ENCODE measurements around the gene PANX1.

GRCh38 chr11:94201004-94201465 lies 72.4 kb downstream of the PANX1 start:
- TF ChIP-seq, protein P1, sequence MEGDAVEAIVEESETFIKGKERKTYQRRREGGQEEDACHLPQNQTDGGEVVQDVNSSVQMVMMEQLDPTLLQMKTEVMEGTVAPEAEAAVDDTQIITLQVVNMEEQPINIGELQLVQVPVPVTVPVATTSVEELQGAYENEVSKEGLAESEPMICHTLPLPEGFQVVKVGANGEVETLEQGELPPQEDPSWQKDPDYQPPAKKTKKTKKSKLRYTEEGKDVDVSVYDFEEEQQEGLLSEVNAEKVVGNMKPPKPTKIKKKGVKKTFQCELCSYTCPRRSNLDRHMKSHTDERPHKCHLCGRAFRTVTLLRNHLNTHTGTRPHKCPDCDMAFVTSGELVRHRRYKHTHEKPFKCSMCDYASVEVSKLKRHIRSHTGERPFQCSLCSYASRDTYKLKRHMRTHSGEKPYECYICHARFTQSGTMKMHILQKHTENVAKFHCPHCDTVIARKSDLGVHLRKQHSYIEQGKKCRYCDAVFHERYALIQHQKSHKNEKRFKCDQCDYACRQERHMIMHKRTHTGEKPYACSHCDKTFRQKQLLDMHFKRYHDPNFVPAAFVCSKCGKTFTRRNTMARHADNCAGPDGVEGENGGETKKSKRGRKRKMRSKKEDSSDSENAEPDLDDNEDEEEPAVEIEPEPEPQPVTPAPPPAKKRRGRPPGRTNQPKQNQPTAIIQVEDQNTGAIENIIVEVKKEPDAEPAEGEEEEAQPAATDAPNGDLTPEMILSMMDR (IDR thresholded peaks at IDR 0.05), result no peak
- TF ChIP-seq, protein P2, sequence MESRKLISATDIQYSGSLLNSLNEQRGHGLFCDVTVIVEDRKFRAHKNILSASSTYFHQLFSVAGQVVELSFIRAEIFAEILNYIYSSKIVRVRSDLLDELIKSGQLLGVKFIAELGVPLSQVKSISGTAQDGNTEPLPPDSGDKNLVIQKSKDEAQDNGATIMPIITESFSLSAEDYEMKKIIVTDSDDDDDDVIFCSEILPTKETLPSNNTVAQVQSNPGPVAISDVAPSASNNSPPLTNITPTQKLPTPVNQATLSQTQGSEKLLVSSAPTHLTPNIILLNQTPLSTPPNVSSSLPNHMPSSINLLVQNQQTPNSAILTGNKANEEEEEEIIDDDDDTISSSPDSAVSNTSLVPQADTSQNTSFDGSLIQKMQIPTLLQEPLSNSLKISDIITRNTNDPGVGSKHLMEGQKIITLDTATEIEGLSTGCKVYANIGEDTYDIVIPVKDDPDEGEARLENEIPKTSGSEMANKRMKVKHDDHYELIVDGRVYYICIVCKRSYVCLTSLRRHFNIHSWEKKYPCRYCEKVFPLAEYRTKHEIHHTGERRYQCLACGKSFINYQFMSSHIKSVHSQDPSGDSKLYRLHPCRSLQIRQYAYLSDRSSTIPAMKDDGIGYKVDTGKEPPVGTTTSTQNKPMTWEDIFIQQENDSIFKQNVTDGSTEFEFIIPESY (IDR thresholded peaks at IDR 0.05; ENCODE audit: borderline replicate concordance, low read depth), result no peak
- TF ChIP-seq POLR2AphosphoS5 (IDR thresholded peaks at IDR 0.05; ENCODE audit: low read depth, low read length) (no peak), FOSL2 (IDR thresholded peaks at IDR 0.05; ENCODE audit: borderline replicate concordance, low read depth) (peak; percentile 15; the same call in 1 of the 2 replicates), MAX (IDR thresholded peaks at IDR 0.05; ENCODE audit: low read depth) (no peak), EP300 (IDR thresholded peaks at IDR 0.05; ENCODE audit: borderline replicate concordance in 1 of 2, low read depth in 1 of 2, low read length in 1 of 2) (no peak), GABPA (IDR thresholded peaks at IDR 0.05; ENCODE audit: low read depth) (no peak), RAD21 (IDR thresholded peaks at IDR 0.05; ENCODE audit: low read length) (no peak), NRF1 (IDR thresholded peaks at IDR 0.05; ENCODE audit: low read depth, low read length) (no peak), FOXJ3 (CRISPR knock-in tag; IDR thresholded peaks at IDR 0.05) (no peak), SIN3A (IDR thresholded peaks at IDR 0.05; ENCODE audit: borderline replicate concordance, low read depth, low read length) (no peak), SMC3 (IDR thresholded peaks at IDR 0.05; ENCODE audit: low read depth, low read length) (no peak), REST (IDR thresholded peaks at IDR 0.05; ENCODE audit: low read depth, low read length) (no peak), TEAD4 (IDR thresholded peaks at IDR 0.05; ENCODE audit: borderline replicate concordance, insufficient read depth) (no peak)
